HG03565 (cell line): ENCODE results near the gene IL17C.

Source experiments
- ATAC-seq: cut with Tn5 transposase; IDR thresholded peaks from one replicate; pipeline ENCODE4 v1.9.1; 2021; ENCODE audit warnings: mild to moderate bottlenecking, moderate library complexity; ENCODE audit not compliant: unreplicated experiment

IL17C gene

DNA sequence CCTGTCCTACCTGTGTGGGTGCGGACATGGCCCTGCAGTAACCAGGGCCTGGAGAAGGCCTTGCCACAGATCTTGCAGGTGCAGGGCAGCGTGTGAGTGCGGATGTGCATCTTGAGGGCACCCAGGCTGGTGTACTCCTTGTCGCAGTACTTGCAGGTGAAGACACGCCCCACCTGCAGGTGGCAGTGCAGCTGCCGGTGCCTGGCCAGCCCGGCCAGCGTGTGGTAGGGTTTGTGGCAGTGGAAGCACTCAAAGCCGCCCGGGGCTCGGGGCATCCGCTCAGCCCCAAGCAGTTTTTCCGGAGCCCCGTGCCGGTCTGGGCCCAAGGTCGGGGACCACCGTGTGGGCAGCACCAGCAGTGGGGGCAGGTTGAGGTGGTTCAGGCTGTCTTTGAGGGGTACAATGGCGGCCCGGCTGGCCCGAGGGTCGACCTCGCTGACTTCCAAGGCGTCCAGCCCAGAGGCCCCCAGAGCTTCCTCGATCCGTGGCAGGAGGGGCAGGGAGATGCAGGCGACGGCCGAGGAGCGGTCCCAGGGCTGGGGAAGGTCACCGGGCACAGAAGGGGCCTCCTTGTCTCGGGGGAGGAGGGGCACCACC is 42.8 kb downstream of the IL17C start:
- no peak for ATAC-seq

DNA sequence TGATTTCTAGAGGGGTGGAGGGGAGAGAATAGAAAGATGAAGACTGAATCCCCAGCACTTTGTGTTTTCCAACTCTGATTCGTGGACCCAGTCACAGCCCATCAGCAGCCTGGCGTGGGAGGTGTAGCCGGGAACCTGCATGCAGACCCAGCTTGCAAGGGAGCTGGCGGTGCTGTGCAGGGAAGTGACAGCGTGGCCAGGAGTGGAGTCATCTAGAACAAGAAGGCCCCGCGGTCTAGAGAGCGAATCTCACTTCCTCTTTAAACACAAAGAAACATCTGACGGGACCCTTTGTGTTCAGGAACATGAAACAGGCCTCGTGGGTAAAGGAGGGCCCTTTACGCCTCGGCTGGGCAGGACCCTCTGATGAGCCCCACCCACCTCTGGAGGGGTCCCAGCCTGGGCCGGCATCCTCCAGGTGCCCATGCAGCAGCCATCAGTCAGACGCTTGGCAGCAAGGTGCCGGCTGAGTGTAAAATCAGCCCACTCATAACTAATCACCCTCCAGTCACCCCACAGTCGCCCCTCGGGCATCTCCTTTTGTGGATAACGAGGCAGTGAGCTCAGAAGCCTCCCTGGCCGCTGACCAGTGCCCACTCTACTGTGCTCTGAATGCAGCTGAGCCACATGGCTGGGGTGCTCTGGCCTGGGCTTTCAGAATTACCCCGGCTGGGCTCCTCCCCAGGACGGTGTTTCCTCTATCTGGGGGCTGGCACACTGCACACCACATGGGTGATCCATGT is 43.5 kb downstream of the IL17C start:
- peak; percentile 53 for ATAC-seq

DNA sequence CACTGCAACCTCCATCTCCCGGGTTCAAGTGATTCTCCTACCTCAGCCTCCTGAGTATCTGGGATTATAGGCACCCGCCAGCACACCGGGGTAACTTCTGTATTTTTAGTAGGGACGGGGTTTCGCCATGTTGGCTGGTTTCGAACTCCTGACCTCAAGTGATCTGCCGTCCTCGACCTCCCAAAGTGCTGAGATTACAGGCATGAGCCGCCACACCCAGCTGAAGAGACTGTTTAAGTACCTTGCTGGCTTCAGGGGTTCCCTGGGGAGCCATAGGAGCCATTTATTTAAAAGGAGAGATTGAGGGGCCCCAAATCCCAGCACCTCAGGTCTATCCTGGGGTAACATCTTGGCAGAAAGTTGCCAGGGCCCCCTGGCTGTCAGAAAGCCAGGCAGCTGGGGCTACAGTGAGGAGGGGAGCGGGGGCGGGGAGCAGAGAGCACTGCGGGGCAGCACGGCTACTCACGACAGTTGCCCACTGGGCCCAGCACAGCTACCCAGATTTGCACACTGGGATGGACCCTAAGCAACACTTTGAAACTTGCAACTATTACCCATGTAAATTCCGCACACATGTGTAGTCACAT is 46.3 kb downstream of the IL17C start:
- no peak for ATAC-seq

DNA sequence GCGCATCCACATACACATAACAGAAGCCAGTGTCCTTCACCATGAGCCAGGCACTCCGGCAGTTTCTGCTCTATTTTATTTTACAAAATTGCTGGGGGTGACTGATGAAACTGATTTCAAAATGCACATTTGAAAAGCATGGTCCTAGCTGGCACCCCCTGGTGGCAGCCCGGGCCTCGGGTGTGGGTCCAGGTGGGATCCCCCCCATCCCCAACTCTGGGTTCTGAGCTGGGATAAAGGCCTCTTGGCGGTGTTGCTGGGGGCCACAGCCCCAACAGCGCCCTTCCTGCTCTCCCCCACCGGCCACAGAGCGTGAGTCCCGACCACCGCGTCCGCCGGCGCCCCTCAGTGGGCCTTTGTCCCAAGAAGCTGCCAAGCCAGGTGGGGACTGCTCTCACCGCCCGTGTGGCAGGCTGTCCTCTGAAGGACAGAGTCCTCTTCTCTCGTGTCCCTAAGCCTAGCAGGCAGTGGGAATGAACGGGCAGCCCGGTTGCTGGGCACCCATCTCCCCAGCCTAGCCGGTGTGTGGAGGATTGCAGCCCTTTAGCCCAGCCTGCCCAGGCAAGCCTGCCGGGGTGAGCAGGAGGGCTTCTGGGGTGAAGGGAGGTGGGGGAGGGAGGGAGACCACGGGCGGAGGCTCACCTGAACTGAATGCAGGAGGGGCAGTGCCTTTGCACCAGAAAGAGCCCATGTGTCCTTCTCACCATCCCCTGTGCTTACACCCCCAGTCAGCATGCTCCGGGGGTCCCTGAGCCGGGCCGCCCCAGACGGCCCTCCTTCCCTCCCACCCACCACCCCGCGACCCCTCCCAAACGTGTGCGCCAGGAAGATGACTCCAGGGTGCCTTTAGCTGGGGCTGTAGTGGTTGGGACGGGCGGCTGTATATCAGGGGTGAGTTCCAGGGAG is 47.0 kb downstream of the IL17C start:
- no peak for ATAC-seq

DNA sequence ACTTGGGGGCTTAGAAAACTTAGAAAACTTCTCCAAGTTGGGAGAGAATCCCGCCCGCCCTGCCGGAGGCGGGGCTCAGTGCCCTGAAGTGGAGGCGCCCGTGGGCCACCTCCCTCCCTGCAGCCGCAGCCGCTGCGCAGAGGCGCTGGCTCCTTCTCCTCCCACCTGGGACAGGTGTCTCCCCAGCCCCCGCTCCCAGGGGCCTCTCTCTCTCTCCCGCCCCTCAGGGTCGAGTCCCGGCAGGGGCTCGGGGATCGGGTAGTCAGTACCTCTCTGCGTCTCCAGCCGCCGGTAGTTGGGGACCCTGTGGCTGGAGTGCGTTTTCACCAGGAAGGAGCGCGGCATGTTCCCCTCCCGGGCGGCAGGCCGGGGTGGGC is 47.7 kb downstream of the IL17C start:
- ATAC-seq, result peak; percentile 13

DNA sequence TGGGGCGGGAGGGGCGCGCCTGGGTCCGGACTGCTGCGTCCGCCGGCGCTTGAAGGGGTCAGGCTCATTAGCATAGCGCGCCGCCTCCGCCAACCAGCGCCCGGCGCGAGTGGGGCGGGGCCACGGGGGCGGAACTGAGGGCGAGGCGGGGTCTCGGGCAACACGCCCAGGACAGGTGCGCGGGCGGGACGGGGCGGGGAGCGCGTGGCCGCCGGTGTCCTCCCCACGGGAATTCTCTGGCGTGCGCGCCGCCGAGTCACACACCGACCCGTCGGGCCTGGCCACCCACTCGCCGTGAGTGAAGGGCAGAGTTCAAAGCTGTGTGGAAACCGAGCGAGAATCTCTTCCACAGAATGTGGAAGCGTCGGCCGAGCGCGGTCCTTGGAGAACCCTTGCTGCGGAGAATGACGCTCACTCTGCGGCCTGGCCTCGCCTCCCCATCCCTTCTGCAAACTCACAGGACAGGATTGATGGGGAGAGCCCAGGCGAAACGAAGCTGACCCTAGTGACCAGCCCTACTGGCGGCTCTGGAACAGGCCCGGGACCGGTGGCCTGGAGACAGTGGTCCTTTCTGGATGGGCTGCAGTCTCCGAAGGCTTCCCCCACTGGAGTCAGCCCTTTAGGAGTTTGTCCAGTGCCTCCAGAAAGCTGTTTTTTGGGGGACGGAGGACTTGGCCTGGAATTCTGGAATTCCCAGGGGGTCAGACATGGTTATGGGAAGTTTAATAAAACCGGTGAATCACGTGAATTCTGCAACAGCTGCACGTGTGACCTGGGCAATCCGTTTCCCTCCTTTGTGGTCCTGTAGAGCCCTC is 48.3 kb downstream of the IL17C start, which contains the start of gene SNAI3:
Gene SNAI3, minus strand, starts transcription at position 69 of the 815 bp plus-strand sequence. CDS start 101 bp downstream, outside the sequence.
- peak; percentile 46 for ATAC-seq

DNA sequence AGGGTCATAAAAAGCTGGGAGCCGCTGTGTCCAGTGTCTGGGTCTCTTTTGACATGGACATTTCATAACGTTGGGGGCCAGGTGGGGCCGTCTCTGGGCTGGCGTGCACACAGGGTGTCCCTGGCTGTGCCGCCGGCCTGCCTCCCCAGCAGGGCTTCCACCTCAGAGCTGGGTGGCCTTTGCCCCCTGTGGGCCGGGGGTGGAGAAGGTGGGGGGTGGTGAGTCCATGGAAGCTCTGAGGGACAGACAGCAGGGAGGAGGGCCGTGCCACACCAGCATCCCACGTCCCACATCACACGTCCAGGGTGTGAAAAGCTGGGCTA is 48.8 kb downstream of the IL17C start:
- no peak for ATAC-seq

DNA sequence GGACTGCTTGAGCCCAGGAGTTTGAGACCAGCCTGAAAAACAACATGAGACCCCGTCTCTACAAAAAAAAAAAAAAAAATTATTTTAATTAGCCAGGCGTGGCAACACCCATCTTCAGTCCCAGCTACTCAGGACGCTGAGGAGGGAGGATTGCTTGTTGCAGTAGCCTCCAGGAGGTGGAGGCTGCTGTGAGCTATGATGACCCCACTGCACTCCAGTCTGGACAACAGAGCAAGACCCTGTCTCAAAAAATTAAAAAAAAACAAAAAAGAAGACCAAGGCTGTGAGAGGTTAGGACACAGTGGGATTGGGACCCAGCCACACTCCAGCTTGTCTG is 49.3 kb downstream of the IL17C start:
- no peak for ATAC-seq

DNA sequence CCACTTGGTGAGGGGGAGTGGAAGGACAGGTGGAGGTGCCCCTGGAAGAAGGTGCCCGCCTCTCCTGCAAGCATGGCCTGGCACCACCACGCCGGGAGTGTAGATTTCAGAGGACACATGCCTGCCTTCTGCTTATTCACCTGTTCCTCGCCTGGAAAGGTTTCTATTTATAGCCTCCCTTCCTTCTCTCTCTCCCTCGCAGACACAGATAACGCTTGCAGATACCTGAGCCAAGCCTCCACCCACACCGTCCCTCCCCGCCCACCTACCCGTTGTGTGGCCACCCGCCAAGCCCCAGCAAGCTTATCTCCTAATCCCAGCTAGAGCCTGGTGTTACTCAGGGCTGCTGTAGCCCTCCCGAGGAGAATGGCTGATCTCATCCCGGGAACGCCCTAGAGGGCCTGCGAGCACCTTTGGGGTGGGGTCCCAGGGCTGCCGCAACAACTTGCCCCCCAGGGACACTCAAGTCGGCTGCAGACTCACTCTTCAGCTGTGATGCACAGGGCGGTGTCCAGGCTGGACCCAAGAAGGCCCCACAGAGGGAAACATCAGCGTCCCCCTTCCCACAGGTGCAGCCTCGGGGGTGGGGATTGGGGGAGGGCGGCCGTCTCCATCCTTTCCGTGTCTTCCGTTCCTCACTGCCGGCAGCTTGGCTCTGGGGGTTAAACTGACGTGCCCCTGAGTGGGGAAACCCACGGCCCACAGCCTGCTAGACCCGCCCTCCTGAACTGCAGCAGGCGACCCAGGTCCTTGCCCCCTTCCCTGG is 49.8 kb downstream of the IL17C start:
- ATAC-seq, result no peak
